Activated gamma-delta T cell treated with Interleukin-2 at 50 U/mL for 16 hours (primary cell): Measurements from ENCODE around the gene ATG2B.

Source experiments
- DNase-seq: peaks from one replicate; pipeline ENCODE4 v3.0.0-alpha.2; 2020

The ATG2B gene

GRCh38 chr14:96270565-96271420 lies 92.3 kb downstream of the ATG2B start:
- no peak for DNase-seq

GRCh38 chr14:96269359-96269710 lies 93.8 kb downstream of the ATG2B start:
- no peak for DNase-seq

GRCh38 chr14:96268431-96269358 lies 94.4 kb downstream of the ATG2B start:
- DNase-seq, result no peak

GRCh38 chr14:96267916-96268315 lies 95.2 kb downstream of the ATG2B start:
- DNase-seq, result no peak

GRCh38 chr14:96267336-96267735 lies 95.8 kb downstream of the ATG2B start:
- no peak for DNase-seq

GRCh38 chr14:96265383-96266095 lies 97.6 kb downstream of the ATG2B start:
- no peak for DNase-seq

GRCh38 chr14:96264853-96265252 lies 98.3 kb downstream of the ATG2B start:
- no peak for DNase-seq

- DNase-seq, result no peak
Measured at GRCh38 chr14:96264200-96264553, 99.0 kb downstream of the ATG2B start.

- DNase-seq, result no peak
Measured at GRCh38 chr14:96263347-96264199, 99.6 kb downstream of the ATG2B start.

GRCh38 chr14:96261772-96262655 lies 101.1 kb downstream of the ATG2B start:
- DNase-seq, result no peak

GRCh38 chr14:96261053-96261452 lies 102.1 kb downstream of the ATG2B start:
- DNase-seq, result no peak

- no peak for DNase-seq
Measured at GRCh38 chr14:96260341-96260821, 102.8 kb downstream of the ATG2B start.

- no peak for DNase-seq
Measured at GRCh38 chr14:96257900-96258299, 105.2 kb downstream of the ATG2B start.

- no peak for DNase-seq
Measured at GRCh38 chr14:96257056-96257455, 106.1 kb downstream of the ATG2B start.

- DNase-seq, result no peak
Measured at GRCh38 chr14:96256407-96256806, 106.7 kb downstream of the ATG2B start.

- no peak for DNase-seq
Measured at GRCh38 chr14:96255501-96256366, 107.4 kb downstream of the ATG2B start, which contains the start of gene BDKRB1. BDKRB1 (plus strand) TSS chr14:96256210; CDS start chr14:96263683, 7,473 bp downstream.

- DNase-seq, result no peak
Measured at GRCh38 chr14:96254687-96255086, 108.5 kb downstream of the ATG2B start.

- DNase-seq, result no peak
Measured at GRCh38 chr14:96252999-96253539, 110.1 kb downstream of the ATG2B start.

GRCh38 chr14:96252323-96252998 lies 110.7 kb downstream of the ATG2B start:
- no peak for DNase-seq
